Jurkat, Clone E6-1 (cell line): ENCODE data around the gene TSPAN9.
"Not testable (repeated sequence)": the region's sequence is repeated elsewhere in the genome, so short reads cannot be mapped to it uniquely, and the experiment has no call there.

Source experiments
- DNase-seq: peaks from one replicate; pipeline ENCODE4 v3.0.0-alpha.2; 2011; ENCODE audit warnings: low read depth, low spot score
- H3K4me3 ChIP-seq: 2 replicates; pipeline ENCODE4 v1.5.1; 2011; ENCODE audit warnings: mild to moderate bottlenecking, low read length, control low read depth, moderate library complexity

The TSPAN9 gene

GRCh38 chr12:3042826-3043225, 34.4 kb upstream of the TSPAN9 start:
- H3K4me3 ChIP-seq, result no peak overlapping the region
- no peak for DNase-seq

- no peak overlapping the region for H3K4me3 ChIP-seq
- no peak for DNase-seq
Measured at GRCh38 chr12:3043406-3043805, 33.8 kb upstream of the TSPAN9 start.

- H3K4me3 ChIP-seq, result no peak overlapping the region
- no peak for DNase-seq
Measured at GRCh38 chr12:3044141-3044630, 33.0 kb upstream of the TSPAN9 start.

GRCh38 chr12:3045494-3045893, 31.7 kb upstream of the TSPAN9 start:
- no peak overlapping the region for H3K4me3 ChIP-seq
- DNase-seq, result no peak

- no peak for DNase-seq
- H3K4me3 ChIP-seq, result no peak overlapping the region
Measured at GRCh38 chr12:3045989-3046388, 31.2 kb upstream of the TSPAN9 start.

GRCh38 chr12:3046441-3047200, 30.6 kb upstream of the TSPAN9 start:
- no peak for DNase-seq
- H3K4me3 ChIP-seq, result no peak overlapping the region

- DNase-seq, result no peak
- H3K4me3 ChIP-seq, result no peak overlapping the region
Measured at GRCh38 chr12:3047961-3048360, 29.2 kb upstream of the TSPAN9 start.

GRCh38 chr12:3048540-3048939, 28.6 kb upstream of the TSPAN9 start:
- no peak overlapping the region for H3K4me3 ChIP-seq
- DNase-seq, result no peak

- DNase-seq, result no peak
- no peak overlapping the region for H3K4me3 ChIP-seq
Measured at GRCh38 chr12:3049176-3049575, 28.0 kb upstream of the TSPAN9 start.

GRCh38 chr12:3049611-3050249, 27.4 kb upstream of the TSPAN9 start:
- H3K4me3 ChIP-seq, result no peak overlapping the region
- DNase-seq, result no peak

- no peak overlapping the region for H3K4me3 ChIP-seq
- no peak for DNase-seq
Measured at GRCh38 chr12:3054374-3054773, 22.8 kb upstream of the TSPAN9 start.

- no peak overlapping the region for H3K4me3 ChIP-seq
- no peak for DNase-seq
Measured at GRCh38 chr12:3055026-3055703, 22.0 kb upstream of the TSPAN9 start.

- DNase-seq, result no peak
- H3K4me3 ChIP-seq, result no peak overlapping the region
Measured at GRCh38 chr12:3055704-3056467, 21.3 kb upstream of the TSPAN9 start.

- DNase-seq, result no peak
- H3K4me3 ChIP-seq, result no peak overlapping the region
Measured at GRCh38 chr12:3061059-3061458, 16.1 kb upstream of the TSPAN9 start.

GRCh38 chr12:3061501-3062215, 15.5 kb upstream of the TSPAN9 start:
- no peak overlapping the region for H3K4me3 ChIP-seq
- DNase-seq, result no peak

GRCh38 chr12:3065300-3065699, 11.9 kb upstream of the TSPAN9 start:
- no peak overlapping the region for H3K4me3 ChIP-seq
- DNase-seq, result no peak

GRCh38 chr12:3065846-3066245, 11.3 kb upstream of the TSPAN9 start:
- H3K4me3 ChIP-seq, DNase-seq: not testable (repeated sequence)

- no peak for DNase-seq
- H3K4me3 ChIP-seq, result no peak overlapping the region
Measured at GRCh38 chr12:3069714-3070113, 7.5 kb upstream of the TSPAN9 start.

GRCh38 chr12:3071107-3071506, 6.1 kb upstream of the TSPAN9 start:
- no peak overlapping the region for H3K4me3 ChIP-seq
- no peak for DNase-seq
